ENCODE data around the gene UNC5B. TPM values are rescaled to one million over a fixed set of nuclear protein-coding genes. Genes with fewer than 3 reads are reported as not detected.

Gene UNC5B
- polyA plus RNA-seq, 1 experiment = 27.4 TPM

- Histone ChIP-seq H3K27me3 (ENCODE audit: control insufficient read depth, insufficient read depth, low read length) (no peaks in the 10 kb centered on the region), H3K36me3 (ENCODE audit: control insufficient read depth, insufficient read depth, low read length) (no peaks in the 10 kb centered on the region), H3K4me3 (ENCODE audit: low read depth, low read length) (no peak overlapping the region)
- ChIA-PET CTCF (interaction anchor here (0.7 to 8.4 kb wide), 13 partner anchors 14 to 579 kb away, joined by 3 to 106 read pairs (median 4); no protein-coding TSS in a partner anchor), POLR2A (no interaction called here)
- no peak for DNase-seq (ENCODE audit: low read depth)
- no peak for TF ChIP-seq CTCF (IDR thresholded peaks at IDR 0.05; ENCODE audit: insufficient read depth, low read depth, low read length)
These were observed 103.9 kb downstream of the UNC5B start for GRCh38 chr10:71316056-71316785.

GRCh38 chr10:71316786-71317160 is 104.4 kb downstream of the UNC5B start:
- Histone ChIP-seq H3K4me3 (ENCODE audit: low read depth, low read length) (no peak overlapping the region), H3K27me3 (ENCODE audit: control insufficient read depth, insufficient read depth, low read length) (no peaks in the 10 kb centered on the region), H3K36me3 (ENCODE audit: control insufficient read depth, insufficient read depth, low read length) (no peaks in the 10 kb centered on the region)
- POLR2A ChIA-PET = no interaction called here
- TF ChIP-seq CTCF (IDR thresholded peaks at IDR 0.05; ENCODE audit: insufficient read depth, low read depth, low read length) = no peak
- DNase-seq (ENCODE audit: low read depth) = no peak
- CTCF ChIA-PET = interaction anchor here (1.1 to 8.4 kb wide), 10 partner anchors 13 to 579 kb away, joined by 3 to 106 read pairs (median 3); no protein-coding TSS in a partner anchor

- no peak for DNase-seq (ENCODE audit: low read depth)
- H3K27me3 ChIP-seq (ENCODE audit: control insufficient read depth, insufficient read depth, low read length) = no peaks in the 10 kb centered on the region
- no peak for TF ChIP-seq CTCF (IDR thresholded peaks at IDR 0.05; ENCODE audit: insufficient read depth, low read depth, low read length)
- ChIA-PET CTCF (interaction anchor here (1.0 to 8.4 kb wide), 13 partner anchors 10 to 579 kb away, joined by 3 to 106 read pairs (median 6); no protein-coding TSS in a partner anchor), POLR2A (no interaction called here)
- H3K4me3 ChIP-seq (ENCODE audit: low read depth, low read length) = no peak overlapping the region
- no peaks in the 10 kb centered on the region for H3K36me3 ChIP-seq (ENCODE audit: control insufficient read depth, insufficient read depth, low read length)
These were observed 105.4 kb downstream of the UNC5B start for GRCh38 chr10:71317739-71318138.

GRCh38 chr10:71319042-71319799 is 106.9 kb downstream of the UNC5B start, which contains the start of gene SLC29A3:
Gene SLC29A3, plus strand, starts transcription at chr10:71319259. Its CDS starts 51 bp downstream, at chr10:71319310.
- POLR2A ChIA-PET = interaction anchor here (0.6 kb wide), 2 partner anchors 34 to 52 kb away, joined by 3 to 9 read pairs; no protein-coding TSS in a partner anchor
- peak; percentile 20 for DNase-seq (ENCODE audit: low read depth)
- H3K36me3 ChIP-seq (ENCODE audit: control insufficient read depth, insufficient read depth, low read length) = no peaks in the 10 kb centered on the region
- TF ChIP-seq CTCF (IDR thresholded peaks at IDR 0.05; ENCODE audit: insufficient read depth, low read depth, low read length) = peak; percentile 89
- CTCF ChIA-PET = interaction anchor here (0.6 to 8.4 kb wide), 33 partner anchors 9 to 577 kb away, joined by 3 to 106 read pairs (median 5); no protein-coding TSS in a partner anchor
- peak within 1 kb of the TSS; percentile 81 for H3K4me3 ChIP-seq (ENCODE audit: low read depth, low read length)
- H3K27me3 ChIP-seq (ENCODE audit: control insufficient read depth, insufficient read depth, low read length) = no peaks in the 10 kb centered on the region
